ENCODE measurements around the gene FUT1. TPM values are rescaled to one million over a fixed set of nuclear protein-coding genes. Genes with fewer than 3 reads are reported as not detected.

FUT1 gene
- total RNA-seq, 2 donors from 2014 or later: 0.27 to 0.99 TPM

- no peak for ATAC-seq (ENCODE audit: insufficient number of reproducible peaks, low FRiP score, low read depth)
- H3K27me3 ChIP-seq (replicated peaks; ENCODE audit: insufficient read depth): no peaks in the 10 kb centered on the region
- no peaks in the 10 kb centered on the region for H3K9me3 ChIP-seq
- no peak overlapping the region for H3K27ac ChIP-seq
- H3K36me3 ChIP-seq: no peaks in the 10 kb centered on the region
- no peak for TF ChIP-seq CTCF (IDR thresholded peaks at IDR 0.05)
- H3K4me1 ChIP-seq (ENCODE audit: control insufficient read depth in 1 of 2, low read depth in 2 of 2): no peaks in the 10 kb centered on the region
- no peak for DNase-seq (ENCODE audit: low spot score)
- H3K4me3 ChIP-seq: no peak overlapping the region
These were observed 8.2 kb upstream of the FUT1 start for GRCh38 chr19:48760504-48761205.

- TF ChIP-seq CTCF (IDR thresholded peaks at IDR 0.05): no peak
- Histone ChIP-seq H3K27ac (no peak overlapping the region), H3K9me3 (no peaks in the 10 kb centered on the region), H3K4me1 (ENCODE audit: control insufficient read depth in 1 of 2, low read depth in 2 of 2) (peaks cover under 1 to 3% of the 10 kb centered on the region in 2 donors), H3K36me3 (no peaks in the 10 kb centered on the region), H3K4me3 (no peak overlapping the region), H3K27me3 (replicated peaks; ENCODE audit: insufficient read depth) (no peaks in the 10 kb centered on the region)
- no peak for ATAC-seq (ENCODE audit: insufficient number of reproducible peaks, low FRiP score, low read depth)
- no peak for DNase-seq (ENCODE audit: low spot score)
These were observed 5.3 kb upstream of the FUT1 start for GRCh38 chr19:48757741-48758144.

GRCh38 chr19:48757089-48757675 lies 4.7 kb upstream of the FUT1 start:
- no peak for ATAC-seq (ENCODE audit: insufficient number of reproducible peaks, low FRiP score, low read depth)
- TF ChIP-seq CTCF (IDR thresholded peaks at IDR 0.05): no peak
- H3K27me3 ChIP-seq (replicated peaks; ENCODE audit: insufficient read depth): no peaks in the 10 kb centered on the region
- H3K36me3 ChIP-seq: no peaks in the 10 kb centered on the region
- H3K9me3 ChIP-seq: no peaks in the 10 kb centered on the region
- no peak for DNase-seq (ENCODE audit: low spot score)
- no peak overlapping the region for H3K27ac ChIP-seq
- peaks cover 6 to 9% of the 10 kb centered on the region in 2 donors for H3K4me1 ChIP-seq (ENCODE audit: control insufficient read depth in 1 of 2, low read depth in 2 of 2)
- no peak overlapping the region for H3K4me3 ChIP-seq

- DNase-seq (ENCODE audit: low spot score): no peak
- Histone ChIP-seq H3K9me3 (no peaks in the 10 kb centered on the region), H3K4me3 (no peak overlapping the region), H3K4me1 (ENCODE audit: control insufficient read depth in 1 of 2, low read depth in 2 of 2) (peaks cover 7 to 11% of the 10 kb centered on the region in 2 donors), H3K27me3 (replicated peaks; ENCODE audit: insufficient read depth) (no peaks in the 10 kb centered on the region), H3K27ac (no peak overlapping the region), H3K36me3 (no peaks in the 10 kb centered on the region)
- ATAC-seq (ENCODE audit: insufficient number of reproducible peaks, low FRiP score, low read depth): no peak
- TF ChIP-seq CTCF (IDR thresholded peaks at IDR 0.05): no peak
These were observed 4.2 kb upstream of the FUT1 start for GRCh38 chr19:48756686-48757085.

DNA sequence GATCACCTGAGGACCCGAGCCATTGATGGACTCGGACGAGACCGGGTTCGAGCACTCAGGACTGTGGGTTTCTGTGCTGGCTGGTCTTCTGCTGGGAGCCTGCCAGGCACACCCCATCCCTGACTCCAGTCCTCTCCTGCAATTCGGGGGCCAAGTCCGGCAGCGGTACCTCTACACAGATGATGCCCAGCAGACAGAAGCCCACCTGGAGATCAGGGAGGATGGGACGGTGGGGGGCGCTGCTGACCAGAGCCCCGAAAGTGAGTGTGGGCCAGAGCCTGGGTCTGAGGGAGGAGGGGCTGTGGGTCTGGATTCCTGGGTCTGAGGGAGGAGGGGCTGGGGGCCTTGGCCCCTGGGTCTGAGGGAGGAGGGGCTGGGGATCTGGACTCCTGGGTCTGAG lies 3.8 kb upstream of the FUT1 start:
- ATAC-seq (ENCODE audit: insufficient number of reproducible peaks, low FRiP score, low read depth): no peak
- DNase-seq (ENCODE audit: low spot score): no peak
- no peaks in the 10 kb centered on the region for H3K27me3 ChIP-seq (replicated peaks; ENCODE audit: insufficient read depth)
- H3K9me3 ChIP-seq: no peaks in the 10 kb centered on the region
- no peak overlapping the region for H3K4me3 ChIP-seq
- TF ChIP-seq CTCF (IDR thresholded peaks at IDR 0.05): no peak
- H3K4me1 ChIP-seq (ENCODE audit: control insufficient read depth in 1 of 2, low read depth in 2 of 2): peaks cover 7 to 11% of the 10 kb centered on the region in 2 donors
- no peak overlapping the region for H3K27ac ChIP-seq
- H3K36me3 ChIP-seq: no peaks in the 10 kb centered on the region

Measured in thoracic aorta (tissue), 2 donors.